ENCODE measurements around the gene CLDN2. TPM values are rescaled to one million over a fixed set of nuclear protein-coding genes. Genes with fewer than 3 reads are reported as not detected.

Gene CLDN2
- total RNA-seq, 1 donor from 2014 or later: not detected

DNA sequence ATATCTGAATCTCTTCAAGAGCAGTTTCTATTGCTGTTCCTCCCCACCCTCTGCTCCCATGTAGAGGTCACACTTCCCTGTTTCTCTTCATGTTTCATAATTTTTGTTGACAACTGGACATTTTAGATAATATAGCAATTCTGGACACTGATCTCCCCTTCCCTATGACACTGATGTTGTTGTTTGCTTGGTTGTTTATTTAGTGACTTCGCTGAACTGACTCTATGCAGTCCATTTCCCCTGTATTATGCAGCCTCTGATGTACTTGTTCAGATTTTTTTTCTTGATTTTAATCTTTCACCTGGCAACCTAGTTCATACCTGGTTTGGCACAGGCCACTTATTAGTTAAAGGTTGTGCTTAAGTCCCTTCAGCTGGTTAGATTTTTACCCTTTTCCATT lies 29.2 kb downstream of the CLDN2 start:
- no peaks in the 10 kb centered on the region for H3K36me3 Mint-ChIP-seq (ENCODE audit: low read depth)
- intact Hi-C loops (cut with micrococcal nuclease): no loop called here
- no peak overlapping the region for H3K4me3 Mint-ChIP-seq
- ChIA-PET POLR2A (no interaction called here), CTCF (no interaction called here)
- TF ChIP-seq CTCF (IDR thresholded peaks at IDR 0.05): no peak
- H3K27me3 Mint-ChIP-seq: no peaks in the 10 kb centered on the region
- DNase-seq (no peak), ATAC-seq (ENCODE audit: low read depth) (no peak)
- no peak overlapping the region for H3K27ac Mint-ChIP-seq
- no peaks in the 10 kb centered on the region for H3K9me3 Mint-ChIP-seq
- no peaks in the 10 kb centered on the region for H3K4me1 Mint-ChIP-seq

GRCh38 chrX:106950381-106950780 lies 30.2 kb downstream of the CLDN2 start:
- no peak for TF ChIP-seq CTCF (IDR thresholded peaks at IDR 0.05)
- ChIA-PET CTCF (no interaction called here), POLR2A (no interaction called here)
- no peaks in the 10 kb centered on the region for H3K9me3 Mint-ChIP-seq
- DNase-seq: no peak
- H3K4me3 Mint-ChIP-seq: no peak overlapping the region
- H3K27ac Mint-ChIP-seq: no peak overlapping the region
- H3K27me3 Mint-ChIP-seq: no peaks in the 10 kb centered on the region
- peaks cover 1% of the 10 kb centered on the region for H3K36me3 Mint-ChIP-seq (ENCODE audit: low read depth)
- ATAC-seq (ENCODE audit: low read depth): no peak
- intact Hi-C loops (cut with micrococcal nuclease): no loop called here
- H3K4me1 Mint-ChIP-seq: no peaks in the 10 kb centered on the region

DNA sequence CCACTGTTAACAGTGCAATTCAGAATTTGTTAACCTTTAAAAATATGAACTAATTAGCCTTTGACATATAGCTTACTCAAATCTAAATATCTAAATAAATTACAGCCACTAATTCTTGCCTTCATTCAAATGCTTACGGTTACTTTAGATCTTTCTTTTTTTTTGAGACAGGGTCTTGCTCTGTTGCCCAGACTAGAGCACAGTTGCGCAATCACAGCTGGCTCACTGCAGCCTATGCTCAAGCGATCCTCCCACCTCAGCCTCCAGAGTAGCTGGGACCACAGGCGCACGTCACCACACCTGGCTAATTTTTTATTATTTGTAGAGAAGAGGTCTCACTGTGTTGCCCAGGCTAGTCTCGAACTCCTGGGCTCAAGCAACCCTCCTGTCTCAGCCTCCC lies 31.0 kb downstream of the CLDN2 start:
- no peaks in the 10 kb centered on the region for H3K27me3 Mint-ChIP-seq
- peaks cover 6% of the 10 kb centered on the region for H3K36me3 Mint-ChIP-seq (ENCODE audit: low read depth)
- H3K9me3 Mint-ChIP-seq: no peaks in the 10 kb centered on the region
- DNase-seq (no peak), ATAC-seq (ENCODE audit: low read depth) (no peak)
- no peak overlapping the region for H3K27ac Mint-ChIP-seq
- ChIA-PET POLR2A (no interaction called here), CTCF (no interaction called here)
- intact Hi-C loops (cut with micrococcal nuclease): no loop called here
- H3K4me3 Mint-ChIP-seq: no peak overlapping the region
- no peaks in the 10 kb centered on the region for H3K4me1 Mint-ChIP-seq
- TF ChIP-seq CTCF (IDR thresholded peaks at IDR 0.05): no peak

DNA sequence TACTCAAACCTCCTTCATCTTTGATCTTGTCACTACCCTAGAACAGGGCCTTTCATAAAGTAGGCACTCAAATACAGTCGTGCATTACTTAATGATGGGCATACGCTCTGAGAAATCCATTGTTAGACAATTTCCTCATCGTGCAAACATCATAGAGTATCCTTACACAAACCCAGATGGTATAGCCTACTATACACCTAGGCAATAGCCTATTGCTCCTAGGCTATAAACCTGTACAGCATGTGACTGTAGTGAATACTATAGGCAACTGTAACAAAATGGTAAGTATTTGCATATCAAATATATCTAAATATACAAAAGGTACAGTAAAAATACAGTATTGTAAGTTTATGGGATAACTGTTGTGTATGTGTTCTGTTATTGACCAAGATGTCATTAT lies 31.9 kb downstream of the CLDN2 start:
- POLR2A ChIA-PET: no interaction called here
- Mint-ChIP-seq H3K4me1 (no peaks in the 10 kb centered on the region), H3K27me3 (no peaks in the 10 kb centered on the region), H3K36me3 (ENCODE audit: low read depth) (peaks cover 8% of the 10 kb centered on the region), H3K4me3 (no peak overlapping the region), H3K9me3 (no peaks in the 10 kb centered on the region), H3K27ac (no peak overlapping the region)
- CTCF ChIA-PET: no interaction called here
- no peak for DNase-seq
- no peak for TF ChIP-seq CTCF (IDR thresholded peaks at IDR 0.05)
- intact Hi-C loops (cut with micrococcal nuclease): no loop called here
- ATAC-seq (ENCODE audit: low read depth): no peak

GRCh38 chrX:106952538-106952937 lies 32.3 kb downstream of the CLDN2 start:
- ChIA-PET POLR2A (no interaction called here), CTCF (no interaction called here)
- H3K4me3 Mint-ChIP-seq: no peak overlapping the region
- no peaks in the 10 kb centered on the region for H3K27me3 Mint-ChIP-seq
- H3K27ac Mint-ChIP-seq: no peak overlapping the region
- ATAC-seq (ENCODE audit: low read depth) (no peak), DNase-seq (no peak)
- no peaks in the 10 kb centered on the region for H3K9me3 Mint-ChIP-seq
- peaks cover 13% of the 10 kb centered on the region for H3K36me3 Mint-ChIP-seq (ENCODE audit: low read depth)
- TF ChIP-seq CTCF (IDR thresholded peaks at IDR 0.05): no peak
- H3K4me1 Mint-ChIP-seq: no peaks in the 10 kb centered on the region
- intact Hi-C loops (cut with micrococcal nuclease): no loop called here
